HCT116 (cell line): ENCODE data around the gene USP48. TPM values are rescaled to one million over a fixed set of nuclear protein-coding genes. Genes with fewer than 3 reads are reported as not detected.

Source experiments
- ATAC-seq: fragments of 200-7000 bp; cut with Tn5 transposase; 2 replicates; pipeline ENCODE4 v1.9.1; 2020; ENCODE audit warnings: mild to moderate bottlenecking, moderate library complexity
- BruUV-seq: library from RNA; stranded (reverse); fragments of 400-500 nt; replicated peaks from 2 replicates; lab custom pipeline; 2021; lab: Mats Ljungman, UMichigan
- CTCF ChIA-PET: fragments of 300-600 bp; sonication (Branson Sonifier 250); formaldehyde crosslinking; loops from one replicate; lab custom pipeline; 2021; ENCODE audit warnings: antibody characterized with exemption; lab: Charles Lee
- POLR2A ChIA-PET: fragments of 300-600, 350-600 bp; sonication (Branson Sonifier 250); formaldehyde crosslinking; loops from one replicate; lab custom pipeline; 2021; ENCODE audit warnings: antibody characterized with exemption; lab: Charles Lee
- RAD21 ChIA-PET, 2 experiments: fragments of 300-600 bp; sonication (Branson Sonifier 250); formaldehyde crosslinking; loops; one replicate each; lab custom pipeline; 2023; ENCODE audit warnings: low total read pairs in 2 of 2; ENCODE audit not compliant: uncharacterized antibody in 2 of 2, unreplicated experiment in 2 of 2, low non-redundant PET in 1 of 2; lab: Charles Lee
- DNase-seq: peaks from one replicate; pipeline ENCODE4 v3.0.0-alpha.2; 2010; ENCODE audit warnings: low read depth, low spot score
- H2AFZ ChIP-seq: fragments of 200-600 bp; shearing (Covaris generic), sonication (generic); 2 replicates; pipeline ENCODE4 v1.6.1; 2017; ENCODE audit warnings: low read depth, mixed run types, mixed read lengths, antibody characterized with exemption, low read length; ENCODE audit not compliant: poor library complexity, severe bottlenecking
- H3K27ac ChIP-seq: 2 replicates; pipeline ENCODE4 v1.5.1; 2012; ENCODE audit warnings: low read depth, low read length
- H3K27me3 ChIP-seq: fragments of 200-600 bp; sonication (generic); 2 replicates; pipeline ENCODE4 v1.6.1; 2016; ENCODE audit warnings: mixed run types, low read length, mixed read lengths; ENCODE audit not compliant: insufficient read depth
- H3K36me3 ChIP-seq, 2 experiments: fragments of 200-500 bp in 1 of 2; fragments of 200-600 bp in 1 of 2; sonication (Bioruptor generic) in 1 of 2; sonication (generic) in 1 of 2; 2 replicates each; pipeline versions ENCODE4 v1.5.1 to v1.6.1; 2014 to 2016; ENCODE audit warnings: low read length in 2 of 2, inconsistent platforms in 1 of 2, mixed read lengths in 1 of 2, mixed run types in 1 of 2; ENCODE audit not compliant: insufficient read depth in 2 of 2, control insufficient read depth in 1 of 2
- H3K4me1 ChIP-seq, 2 experiments: fragments of 200-600 bp in 1 of 2; sonication (generic) in 1 of 2; 2 replicates each; pipeline versions ENCODE4 v1.5.1 to v1.6.1; 2012 to 2017; ENCODE audit warnings: low read length in 2 of 2, inconsistent platforms in 1 of 2, mild to moderate bottlenecking in 1 of 2, mixed read lengths in 1 of 2, mixed run types in 1 of 2, moderate library complexity in 1 of 2; ENCODE audit not compliant: insufficient read depth in 2 of 2, control insufficient read depth in 1 of 2
- H3K4me2 ChIP-seq: fragments of 200-600 bp; sonication (generic); 2 replicates; pipeline ENCODE4 v1.6.1; 2017; ENCODE audit warnings: mixed run types, low read length, mixed read lengths
- H3K4me3 ChIP-seq, 2 experiments: fragments of 200-600 bp in 1 of 2; sonication (generic) in 1 of 2; replicated peaks in 1 of 2; 2 replicates each; pipeline ENCODE4 v1.5.1; 2011 to 2016; ENCODE audit warnings: low read length in 2 of 2, control low read depth in 1 of 2, low read depth in 1 of 2, mild to moderate bottlenecking in 1 of 2, mixed read lengths in 1 of 2, mixed run types in 1 of 2
- H3K79me2 ChIP-seq: fragments of 200-600 bp; sonication (generic); 2 replicates; pipeline ENCODE4 v1.6.1; 2017; ENCODE audit warnings: mild to moderate bottlenecking, mixed run types, low read length, moderate library complexity, mixed read lengths; ENCODE audit not compliant: insufficient read depth
- H3K9ac ChIP-seq: fragments of 200-600 bp; sonication (generic); 2 replicates; pipeline ENCODE4 v1.6.1; 2016; ENCODE audit warnings: low read length, mixed read lengths
- H3K9me2 ChIP-seq: fragments of 200-600 bp; sonication (generic), shearing (Covaris generic); 2 replicates; pipeline ENCODE4 v1.6.1; 2017; ENCODE audit warnings: mixed run types, mild to moderate bottlenecking, moderate library complexity; ENCODE audit not compliant: insufficient read depth
- H3K9me3 ChIP-seq, 2 experiments: fragments of 200-500 bp in 1 of 2; fragments of 200-600 bp in 1 of 2; sonication (Bioruptor generic) in 1 of 2; sonication (generic) in 1 of 2; 2 replicates each; pipeline ENCODE4 v1.6.1; 2014 to 2017; ENCODE audit warnings: low read length in 2 of 2, mixed read lengths in 2 of 2, inconsistent platforms in 1 of 2, low read depth in 1 of 2, mild to moderate bottlenecking in 1 of 2, mixed run types in 1 of 2, moderate library complexity in 1 of 2; ENCODE audit not compliant: control insufficient read depth in 1 of 2, insufficient read depth in 1 of 2
- H4K20me1 ChIP-seq: fragments of 200-600 bp; sonication (generic), shearing (Covaris generic); 2 replicates; pipeline ENCODE4 v1.6.1; 2017; ENCODE audit warnings: mixed run types, mild to moderate bottlenecking, moderate library complexity; ENCODE audit not compliant: insufficient read depth
- CEBPB ChIP-seq: IDR thresholded peaks from 2 replicates; pipeline ENCODE4 v1.6.1; 2012; ENCODE audit warnings: low read depth
- ELF1 ChIP-seq: IDR thresholded peaks from 2 replicates; pipeline ENCODE4 v1.6.1; 2012; ENCODE audit warnings: low read depth, borderline replicate concordance
- EZH2 ChIP-seq: fragments of 200-600 bp; sonication (generic); IDR thresholded peaks from 2 replicates; pipeline ENCODE4 v1.6.1; 2017; ENCODE audit warnings: antibody characterized with exemption, mixed run types
- EZH2phosphoT487 ChIP-seq: fragments of 200-600 bp; IDR thresholded peaks from 2 replicates; pipeline ENCODE4 v1.6.1; 2018; ENCODE audit warnings: antibody characterized with exemption, borderline replicate concordance
- FOSL1 ChIP-seq: IDR thresholded peaks from 2 replicates; pipeline ENCODE4 v1.6.1; 2012; ENCODE audit warnings: low read depth
- JUND ChIP-seq: IDR thresholded peaks from 2 replicates; pipeline ENCODE4 v1.6.1; 2012
- POLR2A ChIP-seq: IDR thresholded peaks from 2 replicates; pipeline ENCODE4 v1.7.0; 2011; ENCODE audit warnings: borderline replicate concordance; ENCODE audit not compliant: insufficient read depth, insufficient read length; ENCODE audit errors: extremely low read depth
- POLR2AphosphoS5 ChIP-seq: IDR thresholded peaks from 2 replicates; pipeline ENCODE4 v1.6.1; 2011; ENCODE audit warnings: mild to moderate bottlenecking, low read depth, low read length, moderate library complexity
- SIN3A ChIP-seq: IDR thresholded peaks from 2 replicates; pipeline ENCODE4 v1.6.1; 2012; ENCODE audit warnings: low read depth
- SP1 ChIP-seq: IDR thresholded peaks from 2 replicates; pipeline ENCODE4 v1.6.1; 2012; ENCODE audit warnings: low read depth
- SRF ChIP-seq: IDR thresholded peaks from 2 replicates; pipeline ENCODE4 v1.6.1; 2012; ENCODE audit warnings: low read depth
- YY1 ChIP-seq: IDR thresholded peaks from 2 replicates; pipeline ENCODE4 v1.6.1; 2011; ENCODE audit warnings: low read length, low read depth, moderate library complexity, mild to moderate bottlenecking; ENCODE audit not compliant: insufficient replicate concordance; ENCODE audit errors: extremely low read depth
- ZFX ChIP-seq: fragments of 450-650 bp; IDR thresholded peaks from 2 replicates; pipeline ENCODE4 v1.6.1; 2017
- ZNF274 ChIP-seq: fragments of 200-500 bp; sonication (Bioruptor generic); IDR thresholded peaks from 2 replicates; pipeline ENCODE4 v1.6.1; 2014; ENCODE audit warnings: mild to moderate bottlenecking, low read depth, low read length, inconsistent platforms
- intact Hi-C: fragments of 100-400 bp; cut with micrococcal nuclease; formaldehyde crosslinking; loops from 2 replicates; pipeline ENCODE4 v1.10.0; 2022
- total RNA-seq: library from RNA; stranded (reverse); gene quantifications from one replicate; pipeline ENCODE4 v1.2.1, GENCODE V29; 2021; ENCODE audit not compliant: unreplicated experiment
- TF ChIP-seq, protein P1 (sequence below): IDR thresholded peaks from 2 replicates; pipeline ENCODE4 v1.6.1; 2012
- TF ChIP-seq, protein P2 (sequence below): IDR thresholded peaks from 2 replicates; pipeline ENCODE4 v1.6.1; 2012; ENCODE audit warnings: low read depth
- TF ChIP-seq, protein P3 (sequence below): IDR thresholded peaks from 2 replicates; pipeline ENCODE4 v1.6.1; 2011; ENCODE audit warnings: mild to moderate bottlenecking, low read length, moderate library complexity; ENCODE audit not compliant: insufficient replicate concordance; ENCODE audit errors: extremely low read depth
- TF ChIP-seq, protein P4 (sequence below), 3 experiments: fragments of 200-600 bp in 1 of 3; sonication (generic) in 1 of 3; IDR thresholded peaks in 2 of 3; conservative IDR thresholded peaks in 1 of 3; 2 replicates each; pipeline ENCODE4 v1.5.1; 2012 to 2017; ENCODE audit warnings: low read depth in 2 of 3, low read length in 2 of 3, antibody characterized with exemption in 1 of 3, borderline replicate concordance in 1 of 3, control low read depth in 1 of 3, mild to moderate bottlenecking in 1 of 3, mixed read lengths in 1 of 3, mixed run types in 1 of 3, moderate library complexity in 1 of 3; ENCODE audit not compliant: insufficient read depth in 1 of 3
- TF ChIP-seq, protein P5 (sequence below): IDR thresholded peaks from 2 replicates; pipeline ENCODE4 v1.6.1; 2012

Gene USP48
- total RNA-seq, 1 experiment from 2014 or later = 54.8 TPM

DNA sequence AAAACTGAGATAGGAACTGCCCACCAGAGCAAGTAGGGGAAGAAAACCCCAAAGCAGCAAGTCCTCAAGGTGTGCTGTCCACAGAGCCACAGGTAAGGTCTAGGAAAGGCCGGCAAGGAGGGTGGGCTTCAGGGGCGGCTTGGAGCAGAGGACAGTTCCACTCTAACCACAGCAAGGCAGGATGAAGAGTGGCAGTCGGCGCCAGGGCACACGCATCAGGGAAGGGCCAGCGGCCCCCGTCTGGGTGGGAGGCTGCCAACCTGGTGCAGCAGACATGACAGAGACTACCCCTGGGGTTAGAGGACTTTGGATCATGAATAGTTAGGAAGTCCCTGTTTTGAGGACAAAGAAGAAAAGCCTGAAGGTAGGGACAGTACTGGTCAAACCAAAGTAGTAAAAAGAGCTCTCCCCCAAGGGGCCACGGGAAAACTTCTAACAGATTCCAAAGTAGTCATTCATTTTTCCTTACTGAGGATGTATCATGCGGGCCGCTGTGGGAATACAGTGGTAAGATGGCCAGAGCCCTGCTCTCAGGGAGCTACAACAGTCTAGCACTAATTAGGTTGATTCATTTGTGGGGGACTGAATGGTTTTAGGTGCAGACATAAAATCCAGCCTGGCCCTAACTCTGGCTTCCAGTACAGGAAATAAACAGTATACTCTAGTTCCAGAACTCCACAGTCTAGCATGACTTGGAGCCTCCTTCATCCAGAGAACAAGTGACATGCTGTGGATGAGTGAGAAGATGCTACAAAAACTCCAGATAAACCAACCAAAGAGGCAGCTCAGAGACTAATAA, 110.3 kb downstream of the USP48 start:
- ChIA-PET RAD21 (no interaction called here), CTCF (interaction anchor here (0.7 kb wide), 1 partner anchor 12 kb away, joined by 3 read pairs; no protein-coding TSS in a partner anchor), POLR2A (interaction anchor here (0.5 kb wide), 1 partner anchor 306 kb away, joined by 3 read pairs; no protein-coding TSS in a partner anchor)
- Histone ChIP-seq H3K4me2 (no peak overlapping the region), H3K27me3 (no peaks in the 10 kb centered on the region), H3K9me3 (no peaks in the 10 kb centered on the region), H2AFZ (no peak overlapping the region), H4K20me1 (no peaks in the 10 kb centered on the region), H3K4me3 (no peak overlapping the region), H3K9ac (no peak overlapping the region), H3K9me2 (no peaks in the 10 kb centered on the region), H3K36me3 (no peaks in the 10 kb centered on the region), H3K4me1 (peaks cover 0 to 14% of the 10 kb centered on the region in 2 experiments; a peak in 3 of 4 replicates), H3K27ac (no peak overlapping the region), H3K79me2 (no peaks in the 10 kb centered on the region)
- DNase-seq (no peak), ATAC-seq (no peak)
- intact Hi-C loops = no loop called here
- BruUV-seq = no TSS peak
- TF ChIP-seq, protein P1, sequence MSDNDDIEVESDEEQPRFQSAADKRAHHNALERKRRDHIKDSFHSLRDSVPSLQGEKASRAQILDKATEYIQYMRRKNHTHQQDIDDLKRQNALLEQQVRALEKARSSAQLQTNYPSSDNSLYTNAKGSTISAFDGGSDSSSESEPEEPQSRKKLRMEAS = no peak
- no peak for TF ChIP-seq CEBPB
- no peak for TF ChIP-seq SRF
- TF ChIP-seq POLR2A = no peak
- TF ChIP-seq EZH2phosphoT487 = no peak
- TF ChIP-seq, protein P2, sequence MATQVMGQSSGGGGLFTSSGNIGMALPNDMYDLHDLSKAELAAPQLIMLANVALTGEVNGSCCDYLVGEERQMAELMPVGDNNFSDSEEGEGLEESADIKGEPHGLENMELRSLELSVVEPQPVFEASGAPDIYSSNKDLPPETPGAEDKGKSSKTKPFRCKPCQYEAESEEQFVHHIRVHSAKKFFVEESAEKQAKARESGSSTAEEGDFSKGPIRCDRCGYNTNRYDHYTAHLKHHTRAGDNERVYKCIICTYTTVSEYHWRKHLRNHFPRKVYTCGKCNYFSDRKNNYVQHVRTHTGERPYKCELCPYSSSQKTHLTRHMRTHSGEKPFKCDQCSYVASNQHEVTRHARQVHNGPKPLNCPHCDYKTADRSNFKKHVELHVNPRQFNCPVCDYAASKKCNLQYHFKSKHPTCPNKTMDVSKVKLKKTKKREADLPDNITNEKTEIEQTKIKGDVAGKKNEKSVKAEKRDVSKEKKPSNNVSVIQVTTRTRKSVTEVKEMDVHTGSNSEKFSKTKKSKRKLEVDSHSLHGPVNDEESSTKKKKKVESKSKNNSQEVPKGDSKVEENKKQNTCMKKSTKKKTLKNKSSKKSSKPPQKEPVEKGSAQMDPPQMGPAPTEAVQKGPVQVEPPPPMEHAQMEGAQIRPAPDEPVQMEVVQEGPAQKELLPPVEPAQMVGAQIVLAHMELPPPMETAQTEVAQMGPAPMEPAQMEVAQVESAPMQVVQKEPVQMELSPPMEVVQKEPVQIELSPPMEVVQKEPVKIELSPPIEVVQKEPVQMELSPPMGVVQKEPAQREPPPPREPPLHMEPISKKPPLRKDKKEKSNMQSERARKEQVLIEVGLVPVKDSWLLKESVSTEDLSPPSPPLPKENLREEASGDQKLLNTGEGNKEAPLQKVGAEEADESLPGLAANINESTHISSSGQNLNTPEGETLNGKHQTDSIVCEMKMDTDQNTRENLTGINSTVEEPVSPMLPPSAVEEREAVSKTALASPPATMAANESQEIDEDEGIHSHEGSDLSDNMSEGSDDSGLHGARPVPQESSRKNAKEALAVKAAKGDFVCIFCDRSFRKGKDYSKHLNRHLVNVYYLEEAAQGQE = no peak
- no peak for TF ChIP-seq POLR2AphosphoS5
- TF ChIP-seq SIN3A = no peak
- TF ChIP-seq EZH2 = no peak
- TF ChIP-seq, protein P3, sequence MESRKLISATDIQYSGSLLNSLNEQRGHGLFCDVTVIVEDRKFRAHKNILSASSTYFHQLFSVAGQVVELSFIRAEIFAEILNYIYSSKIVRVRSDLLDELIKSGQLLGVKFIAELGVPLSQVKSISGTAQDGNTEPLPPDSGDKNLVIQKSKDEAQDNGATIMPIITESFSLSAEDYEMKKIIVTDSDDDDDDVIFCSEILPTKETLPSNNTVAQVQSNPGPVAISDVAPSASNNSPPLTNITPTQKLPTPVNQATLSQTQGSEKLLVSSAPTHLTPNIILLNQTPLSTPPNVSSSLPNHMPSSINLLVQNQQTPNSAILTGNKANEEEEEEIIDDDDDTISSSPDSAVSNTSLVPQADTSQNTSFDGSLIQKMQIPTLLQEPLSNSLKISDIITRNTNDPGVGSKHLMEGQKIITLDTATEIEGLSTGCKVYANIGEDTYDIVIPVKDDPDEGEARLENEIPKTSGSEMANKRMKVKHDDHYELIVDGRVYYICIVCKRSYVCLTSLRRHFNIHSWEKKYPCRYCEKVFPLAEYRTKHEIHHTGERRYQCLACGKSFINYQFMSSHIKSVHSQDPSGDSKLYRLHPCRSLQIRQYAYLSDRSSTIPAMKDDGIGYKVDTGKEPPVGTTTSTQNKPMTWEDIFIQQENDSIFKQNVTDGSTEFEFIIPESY = no peak
- TF ChIP-seq SP1 = no peak
- TF ChIP-seq, protein P4, sequence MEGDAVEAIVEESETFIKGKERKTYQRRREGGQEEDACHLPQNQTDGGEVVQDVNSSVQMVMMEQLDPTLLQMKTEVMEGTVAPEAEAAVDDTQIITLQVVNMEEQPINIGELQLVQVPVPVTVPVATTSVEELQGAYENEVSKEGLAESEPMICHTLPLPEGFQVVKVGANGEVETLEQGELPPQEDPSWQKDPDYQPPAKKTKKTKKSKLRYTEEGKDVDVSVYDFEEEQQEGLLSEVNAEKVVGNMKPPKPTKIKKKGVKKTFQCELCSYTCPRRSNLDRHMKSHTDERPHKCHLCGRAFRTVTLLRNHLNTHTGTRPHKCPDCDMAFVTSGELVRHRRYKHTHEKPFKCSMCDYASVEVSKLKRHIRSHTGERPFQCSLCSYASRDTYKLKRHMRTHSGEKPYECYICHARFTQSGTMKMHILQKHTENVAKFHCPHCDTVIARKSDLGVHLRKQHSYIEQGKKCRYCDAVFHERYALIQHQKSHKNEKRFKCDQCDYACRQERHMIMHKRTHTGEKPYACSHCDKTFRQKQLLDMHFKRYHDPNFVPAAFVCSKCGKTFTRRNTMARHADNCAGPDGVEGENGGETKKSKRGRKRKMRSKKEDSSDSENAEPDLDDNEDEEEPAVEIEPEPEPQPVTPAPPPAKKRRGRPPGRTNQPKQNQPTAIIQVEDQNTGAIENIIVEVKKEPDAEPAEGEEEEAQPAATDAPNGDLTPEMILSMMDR (IDR thresholded peaks at IDR 0.05 in 2 of 3, conservative IDR thresholded peaks at IDR 0.05 in 1 of 3; ENCODE audit: borderline replicate concordance in 1 of 3, insufficient read depth in 1 of 3, low read depth in 2 of 3, low read length in 2 of 3) = no peak
- no peak for TF ChIP-seq ELF1
- no peak for TF ChIP-seq ZNF274
- no peak for TF ChIP-seq YY1
- TF ChIP-seq ZFX = no peak
- TF ChIP-seq FOSL1 = no peak
- TF ChIP-seq, protein P5, sequence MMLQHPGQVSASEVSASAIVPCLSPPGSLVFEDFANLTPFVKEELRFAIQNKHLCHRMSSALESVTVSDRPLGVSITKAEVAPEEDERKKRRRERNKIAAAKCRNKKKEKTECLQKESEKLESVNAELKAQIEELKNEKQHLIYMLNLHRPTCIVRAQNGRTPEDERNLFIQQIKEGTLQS = no peak
- no peak for TF ChIP-seq JUND
